Measurements from ENCODE around the gene POLR3E. TPM values are rescaled to one million over a fixed set of nuclear protein-coding genes. Genes with fewer than 3 reads are reported as not detected.

POLR3E gene
- total RNA-seq, 1 donor from 2014 or later, result 91.3 TPM

GRCh38 chr16:22321340-22322001 is 24.3 kb downstream of the POLR3E start:
- Mint-ChIP-seq H3K27me3 (ENCODE audit: insufficient read depth, low read depth) (peaks cover 2% of the 10 kb centered on the region), H3K36me3 (peaks cover 11% of the 10 kb centered on the region), H3K27ac (no peak overlapping the region), H3K9me3 (no peaks in the 10 kb centered on the region), H3K4me3 (peak overlapping the region; percentile 38), H3K4me1 (no peaks in the 10 kb centered on the region)
- TF ChIP-seq CTCF (IDR thresholded peaks at IDR 0.05) (peak; percentile 99), EZH2 (IDR thresholded peaks at IDR 0.05) (no peak)
- Histone ChIP-seq H2AFZ (replicated peaks) (peak overlapping the region; percentile 58), H3K4me1 (no peaks in the 10 kb centered on the region), H3K27me3 (no peaks in the 10 kb centered on the region), H3K27ac (no peak overlapping the region), H3K36me3 (no peaks in the 10 kb centered on the region), H3K79me2 (ENCODE audit: low read depth) (peaks cover 12% of the 10 kb centered on the region), H3K4me2 (no peak overlapping the region), H4K20me1 (ENCODE audit: low read depth) (no peaks in the 10 kb centered on the region), H3K9me3 (ENCODE audit: low read depth) (no peaks in the 10 kb centered on the region), H3F3A (ENCODE audit: low read depth) (peaks cover 18% of the 10 kb centered on the region), H3K4me3 (no peak overlapping the region), H3K9ac (no peak overlapping the region)
- peak; percentile 83 for DNase-seq (ENCODE audit: low spot score)

DNA sequence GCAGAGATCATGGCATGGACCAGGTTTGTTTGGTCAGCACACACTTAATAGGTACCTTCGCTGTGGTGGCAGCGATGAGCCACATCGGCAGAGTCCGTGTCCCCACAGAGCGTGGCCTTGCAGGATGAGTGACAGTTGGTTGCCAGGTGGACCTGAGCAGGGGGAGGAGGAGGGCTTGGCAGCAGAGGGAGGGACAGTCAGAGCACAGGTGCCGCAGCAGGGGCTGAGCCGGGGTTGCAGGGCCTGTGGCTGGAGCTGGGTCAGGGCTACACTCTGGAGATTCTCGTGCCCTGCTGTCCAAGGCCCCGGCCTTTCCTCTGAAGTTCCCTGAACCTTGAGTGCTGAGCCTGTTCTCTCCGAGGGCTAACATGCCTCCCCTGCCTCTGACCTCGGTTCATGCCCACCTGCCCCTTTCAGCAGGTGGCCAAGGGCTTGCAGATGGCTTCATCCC is 24.8 kb downstream of the POLR3E start:
- no peak overlapping the region for H3K27ac ChIP-seq
- H3K36me3 ChIP-seq, result no peaks in the 10 kb centered on the region
- Mint-ChIP-seq H3K4me1 (no peaks in the 10 kb centered on the region), H3K27ac (no peak overlapping the region), H3K9me3 (no peaks in the 10 kb centered on the region), H3K27me3 (ENCODE audit: insufficient read depth, low read depth) (peaks cover 2% of the 10 kb centered on the region), H3K4me3 (no peak overlapping the region), H3K36me3 (peaks cover 11% of the 10 kb centered on the region)
- no peaks in the 10 kb centered on the region for H4K20me1 ChIP-seq (ENCODE audit: low read depth)
- H3K9ac ChIP-seq, result no peak overlapping the region
- peaks cover 12% of the 10 kb centered on the region for H3K79me2 ChIP-seq (ENCODE audit: low read depth)
- H3F3A ChIP-seq (ENCODE audit: low read depth), result peaks cover 18% of the 10 kb centered on the region
- TF ChIP-seq CTCF (IDR thresholded peaks at IDR 0.05) (no peak), EZH2phosphoT487 (IDR thresholded peaks at IDR 0.05) (no peak), EZH2 (IDR thresholded peaks at IDR 0.05) (no peak)
- H3K9me3 ChIP-seq (ENCODE audit: low read depth), result no peaks in the 10 kb centered on the region
- H3K4me3 ChIP-seq, result no peak overlapping the region
- H3K4me2 ChIP-seq, result no peak overlapping the region
- no peak overlapping the region for H2AFZ ChIP-seq (replicated peaks)
- DNase-seq (ENCODE audit: low spot score), result no peak
- H3K27me3 ChIP-seq, result no peaks in the 10 kb centered on the region
- H3K4me1 ChIP-seq, result no peaks in the 10 kb centered on the region

GRCh38 chr16:22322741-22323140 is 25.5 kb downstream of the POLR3E start:
- TF ChIP-seq EZH2phosphoT487 (IDR thresholded peaks at IDR 0.05) (no peak), EZH2 (IDR thresholded peaks at IDR 0.05) (no peak), CTCF (IDR thresholded peaks at IDR 0.05) (no peak)
- Histone ChIP-seq H3K79me2 (ENCODE audit: low read depth) (peaks cover 12% of the 10 kb centered on the region), H4K20me1 (ENCODE audit: low read depth) (no peaks in the 10 kb centered on the region), H3K9me3 (ENCODE audit: low read depth) (no peaks in the 10 kb centered on the region), H3K9ac (no peak overlapping the region), H2AFZ (replicated peaks) (no peak overlapping the region), H3K27ac (no peak overlapping the region), H3K27me3 (no peaks in the 10 kb centered on the region), H3K4me2 (no peak overlapping the region), H3K4me1 (no peaks in the 10 kb centered on the region), H3K36me3 (no peaks in the 10 kb centered on the region), H3F3A (ENCODE audit: low read depth) (peaks cover 18% of the 10 kb centered on the region), H3K4me3 (no peak overlapping the region)
- no peak overlapping the region for H3K27ac Mint-ChIP-seq
- no peak overlapping the region for H3K4me3 Mint-ChIP-seq
- no peaks in the 10 kb centered on the region for H3K9me3 Mint-ChIP-seq
- peaks cover 11% of the 10 kb centered on the region for H3K36me3 Mint-ChIP-seq
- H3K4me1 Mint-ChIP-seq, result no peaks in the 10 kb centered on the region
- H3K27me3 Mint-ChIP-seq (ENCODE audit: insufficient read depth, low read depth), result peaks cover 2% of the 10 kb centered on the region
- no peak for DNase-seq (ENCODE audit: low spot score)

All from neural progenitor cell (in vitro differentiated cells).